Measurements from ENCODE around the gene BLM.
A peak's percentile ranks its signal among the peaks of the same experiment; 100 is the strongest.

BLM gene

GRCh38 chr15:90790561-90790960 is 73.4 kb downstream of the BLM start:
- DNase-seq, result no peak

DNA sequence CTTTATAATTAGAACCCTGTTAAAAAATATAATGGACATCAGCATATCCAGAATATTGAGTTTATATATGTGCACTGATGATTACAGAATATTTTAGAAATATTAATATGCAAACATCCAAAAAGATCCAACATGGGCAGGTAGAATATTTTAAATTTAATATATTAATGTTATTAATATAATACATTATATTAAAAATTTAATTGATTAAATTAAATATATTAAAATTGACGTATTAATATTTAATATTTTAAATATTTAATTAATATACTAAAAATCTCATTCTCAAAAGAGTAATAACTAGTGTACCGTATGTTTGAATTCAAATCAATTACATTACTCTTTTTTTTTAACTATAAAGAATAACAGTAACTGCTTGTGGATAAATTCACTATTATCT is 77.4 kb downstream of the BLM start:
- DNase-seq, result no peak

- DNase-seq, result no peak
Measured at GRCh38 chr15:90799639-90800170, 82.6 kb downstream of the BLM start.

- DNase-seq, result no peak
Measured at GRCh38 chr15:90801803-90802202, 84.7 kb downstream of the BLM start.

- DNase-seq, result no peak
Measured at GRCh38 chr15:90807074-90807785, 90.1 kb downstream of the BLM start.

GRCh38 chr15:90807786-90808086 is 90.6 kb downstream of the BLM start:
- DNase-seq, result no peak

DNA sequence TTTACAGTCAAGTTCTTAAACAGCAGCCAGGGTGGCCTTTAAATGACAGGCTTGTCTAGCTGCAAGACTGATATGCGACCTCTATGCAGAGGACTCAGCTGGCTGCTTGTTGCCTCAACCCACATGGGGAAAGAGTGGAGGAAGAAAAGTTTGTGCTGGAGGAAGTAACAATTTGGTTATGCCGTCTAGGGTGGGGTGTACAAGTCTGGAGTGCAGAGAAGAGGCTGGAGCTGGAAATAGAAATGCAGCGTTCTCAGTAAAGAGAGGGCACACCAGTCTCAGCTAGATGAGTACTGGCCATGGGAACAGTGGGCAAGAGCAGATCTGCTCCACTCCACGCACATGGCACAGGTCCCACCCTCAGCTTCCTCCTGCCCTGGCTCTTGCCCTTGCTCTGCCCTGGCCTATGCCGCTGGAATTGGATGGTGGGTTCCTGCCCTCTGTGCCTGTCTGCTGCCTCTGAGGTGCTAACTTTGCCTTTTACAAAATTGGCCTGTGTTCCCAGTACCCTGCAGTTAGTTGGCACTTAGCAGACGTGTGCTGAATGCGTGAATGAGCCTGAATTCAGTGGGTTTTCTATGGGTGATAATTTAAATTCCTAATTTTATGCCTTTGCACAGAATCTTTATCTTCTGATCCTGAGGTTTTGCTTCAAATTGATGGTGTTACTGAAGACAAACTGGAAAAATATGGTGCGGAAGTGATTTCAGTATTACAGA is 91.5 kb downstream of the BLM start:
- no peak for DNase-seq

- DNase-seq, result no peak
Measured at GRCh38 chr15:90809536-90809935, 92.4 kb downstream of the BLM start.

DNA sequence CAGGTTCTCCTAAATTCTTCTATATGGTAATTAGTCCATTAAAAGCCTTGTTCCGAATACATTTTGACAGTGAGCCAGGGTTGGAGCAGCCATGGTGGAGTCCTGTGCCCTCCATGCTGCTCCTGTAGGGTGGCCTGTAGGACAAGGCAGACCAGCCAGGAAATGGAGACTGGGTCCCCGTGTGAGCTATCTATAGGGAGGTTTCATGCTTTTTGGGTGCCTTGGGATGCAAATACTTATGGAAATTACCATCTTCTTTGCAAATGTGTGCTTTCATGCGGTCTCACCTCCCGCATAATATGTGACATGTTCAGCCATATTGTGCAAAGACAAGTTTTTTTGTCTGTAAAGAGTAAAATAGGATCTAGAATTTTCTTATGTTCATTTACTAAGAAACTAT is 93.2 kb downstream of the BLM start:
- DNase-seq, result no peak

GRCh38 chr15:90812171-90812957 is 95.2 kb downstream of the BLM start:
- DNase-seq, result no peak

DNA sequence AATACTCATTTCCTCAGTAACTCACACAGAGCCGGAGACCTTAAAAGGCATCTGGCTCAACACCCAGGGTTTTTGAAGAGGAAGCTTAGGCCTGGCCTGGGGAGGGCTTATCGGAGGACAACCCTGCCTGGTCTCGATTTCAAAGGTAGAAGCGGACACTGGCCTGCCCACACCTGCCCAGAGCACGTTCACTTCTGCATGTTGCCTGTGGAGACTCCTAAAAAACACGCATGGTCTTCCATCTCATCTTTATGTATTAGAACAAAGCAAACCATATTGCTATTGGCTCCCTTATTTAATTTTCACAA is 95.8 kb downstream of the BLM start:
- DNase-seq, result no peak

- DNase-seq, result no peak
Measured at GRCh38 chr15:90813796-90814190, 96.6 kb downstream of the BLM start.

DNA sequence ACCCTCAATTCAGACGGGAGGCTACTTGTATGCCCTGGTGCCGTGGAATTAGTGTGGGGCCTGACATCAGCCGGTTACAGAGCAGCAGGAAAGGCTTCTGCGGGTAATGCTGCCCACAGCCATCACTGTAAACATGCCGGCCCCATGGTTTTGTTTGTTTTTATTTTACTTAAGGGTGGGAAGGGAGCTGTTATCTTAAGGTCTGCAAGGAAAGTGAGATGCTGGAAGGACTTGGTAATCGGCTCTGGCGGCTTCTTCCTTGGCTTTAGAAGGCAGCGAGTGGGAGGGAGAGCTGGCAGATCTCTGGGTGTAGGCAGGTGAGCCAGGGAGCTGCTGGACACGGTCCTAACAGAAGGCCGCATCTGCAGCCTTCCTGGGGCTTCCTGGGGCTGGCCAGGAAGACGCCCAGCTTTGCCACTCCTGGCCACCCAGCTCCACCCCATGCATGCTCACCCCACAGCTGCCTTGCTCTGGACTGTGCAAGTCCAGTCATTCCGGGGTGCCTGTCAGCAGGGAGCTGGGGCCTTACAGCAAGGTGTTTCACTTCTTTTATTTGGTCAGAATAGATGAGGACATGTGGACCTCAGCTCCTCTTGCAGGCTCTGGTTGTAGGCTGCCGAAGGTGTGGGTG is 97.2 kb downstream of the BLM start:
- no peak for DNase-seq

DNA sequence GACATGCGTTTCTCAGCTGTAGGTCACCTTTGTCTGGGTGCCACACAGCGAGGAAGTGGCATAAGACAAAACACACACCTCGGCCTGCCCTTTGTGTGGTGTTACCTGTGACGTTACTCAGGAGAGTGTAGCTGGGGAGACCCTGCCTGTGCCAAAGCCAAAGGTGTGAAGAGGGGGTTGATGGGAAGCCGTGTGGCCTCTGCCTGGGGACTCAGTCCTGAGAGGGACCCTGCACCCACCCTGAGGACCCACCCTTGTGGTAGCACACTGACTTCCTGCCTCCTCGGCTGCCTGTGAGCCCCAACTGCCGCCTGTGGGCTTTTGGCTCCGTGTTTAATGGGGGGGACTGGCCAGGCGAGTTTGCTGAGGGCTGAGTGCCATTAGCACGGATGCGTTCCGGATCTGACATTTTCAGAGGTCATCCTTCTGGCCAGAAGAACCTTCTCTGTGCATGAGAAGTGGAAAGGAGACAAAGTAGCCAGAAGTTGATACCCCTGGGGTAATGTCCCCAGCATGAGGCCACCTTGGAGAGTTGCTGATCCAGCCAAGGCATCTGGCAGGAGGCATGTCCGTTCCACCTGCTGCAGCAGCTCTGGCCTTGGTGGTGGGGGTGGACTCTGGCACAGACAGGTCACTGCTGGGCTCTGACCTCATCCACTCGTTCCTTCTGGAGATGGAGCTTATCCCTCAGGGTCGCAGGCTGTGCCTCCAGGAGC is 99.4 kb downstream of the BLM start:
- no peak for DNase-seq

- DNase-seq, result no peak
Measured at GRCh38 chr15:90817117-90818057, 100.2 kb downstream of the BLM start.

- DNase-seq, result peak; percentile 68
Measured at GRCh38 chr15:90818251-90819210, 101.4 kb downstream of the BLM start.

DNA sequence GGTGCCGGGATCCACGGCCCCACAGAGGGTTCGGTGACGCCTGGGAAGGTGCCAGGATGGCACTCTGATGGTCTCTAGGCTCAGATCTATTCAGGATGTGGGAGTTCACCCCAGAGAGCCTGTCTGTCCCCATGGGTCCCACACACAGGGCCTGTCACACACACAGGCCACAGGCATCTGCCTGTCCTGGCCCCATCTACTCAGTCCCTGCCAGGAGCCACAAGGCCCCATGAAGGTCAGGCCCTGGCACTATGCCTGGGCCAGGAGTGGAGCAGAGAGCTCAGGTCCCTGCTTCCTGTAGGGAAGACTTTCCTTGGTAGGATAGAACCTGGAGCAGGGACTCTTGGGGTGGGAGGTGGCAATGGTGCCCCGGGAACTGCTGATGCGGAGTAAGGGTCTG is 102.2 kb downstream of the BLM start:
- DNase-seq, result no peak

DNA sequence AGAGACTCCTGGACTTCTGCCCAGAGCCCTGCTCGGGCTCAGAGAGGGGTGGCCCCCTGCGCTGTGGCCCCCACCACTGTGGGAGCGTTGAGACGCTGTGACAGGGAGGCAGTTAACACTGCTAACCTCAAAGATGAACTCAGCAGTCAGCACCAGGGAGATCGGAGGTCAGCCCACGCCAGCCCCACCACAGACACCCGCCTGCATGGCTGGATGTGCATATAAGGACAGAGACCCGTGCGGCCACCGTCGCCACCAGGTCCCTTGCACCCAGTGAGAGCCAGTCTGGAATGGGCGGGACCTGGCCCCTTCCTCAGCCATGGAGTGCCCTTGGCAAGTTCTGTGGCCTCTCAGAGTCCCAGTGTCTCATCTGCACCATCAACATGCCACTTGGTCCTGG is 102.7 kb downstream of the BLM start:
- no peak for DNase-seq

- DNase-seq, result no peak
Measured at GRCh38 chr15:90820481-90820880, 103.3 kb downstream of the BLM start.

DNA sequence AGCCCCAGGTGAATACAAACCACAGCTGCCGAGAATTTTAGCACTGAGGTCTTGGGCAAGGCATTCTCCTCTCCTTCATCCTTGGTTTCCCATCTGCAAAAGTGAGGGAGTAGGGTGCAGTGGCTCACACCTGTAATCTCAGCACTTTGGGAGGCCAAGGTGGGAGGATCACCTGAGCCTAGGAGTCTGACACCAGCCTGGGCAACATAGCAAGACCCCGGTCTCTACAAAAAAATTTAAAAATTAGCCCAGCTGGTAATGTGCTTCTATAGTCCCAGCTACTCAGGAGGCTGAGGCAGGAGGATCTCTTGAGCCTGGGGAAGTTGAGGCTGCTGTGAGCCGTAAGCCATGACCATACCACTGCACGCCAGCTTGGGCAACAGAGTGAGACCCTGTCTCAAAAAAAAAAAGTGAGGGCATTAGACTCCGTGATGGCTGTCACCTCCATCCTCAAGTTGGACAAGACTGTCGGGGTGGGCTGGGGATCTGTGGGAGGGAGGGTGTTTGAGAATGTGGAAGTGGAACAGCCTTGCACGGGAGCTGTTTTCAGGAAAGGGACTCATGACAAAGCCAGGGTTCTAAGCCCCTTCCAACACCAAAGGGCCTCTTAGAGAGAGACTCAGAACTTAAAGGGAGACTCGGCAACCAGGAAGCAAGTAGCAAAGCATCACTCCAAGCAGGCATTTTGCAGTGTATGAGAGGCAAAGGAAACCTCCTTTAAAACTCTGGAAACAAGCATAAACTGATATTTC is 105.2 kb downstream of the BLM start:
- DNase-seq, result no peak

Measured in KG1 (cell line).